Vagina (tissue), 2 donors: ENCODE data around the gene C22orf39.

Experiments
- CTCF ChIP-seq, 3 experiments: fragments of 450-650 bp in 2 of 3; fragments of 200-600 bp in 1 of 3; sonication (generic) in 1 of 3; IDR thresholded peaks; one replicate each; pipeline ENCODE4 v1.5.1; 2017 to 2019; ENCODE audit warnings: antibody characterized with exemption in 3 of 3, mild to moderate bottlenecking in 2 of 3, moderate library complexity in 2 of 3
- POLR2A ChIP-seq, 2 donors: fragments of 450-650 bp; IDR thresholded peaks; one replicate each; pipeline ENCODE4 v1.6.1; 2017; ENCODE audit warnings: antibody characterized with exemption in 2 of 2, mild to moderate bottlenecking in 2 of 2, moderate library complexity in 2 of 2
- POLR2AphosphoS5 ChIP-seq, 2 donors: sonication (generic); formaldehyde crosslinking; IDR thresholded peaks; one replicate each; pipeline ENCODE4 v1.9.0; 2017; ENCODE audit warnings: antibody characterized with exemption in 2 of 2, mild to moderate bottlenecking in 2 of 2, low read depth in 1 of 2; ENCODE audit not compliant: insufficient read depth in 1 of 2

GRCh38 chr22:19483481-19484244, 36.2 kb upstream of the C22orf39 start:
- TF ChIP-seq CTCF (IDR thresholded peaks at IDR 0.05) (no peak), POLR2AphosphoS5 (IDR thresholded peaks at IDR 0.05; ENCODE audit: insufficient read depth in 1 of 2, low read depth in 1 of 2) (no peak), POLR2A (IDR thresholded peaks at IDR 0.05) (no peak)
